Umbilical cord (tissue), 2 donors: ENCODE data around the gene TCIRG1. TPM values are rescaled to one million over a fixed set of nuclear protein-coding genes. Genes with fewer than 3 reads are reported as not detected.

Source experiments
- DNase-seq: peaks from one replicate; pipeline ENCODE4 v3.0.0-alpha.2; 2015; ENCODE audit warnings: low spot score
- total RNA-seq: library from RNA; depleted of rRNA; stranded (reverse); fragments of >200 nt; gene quantifications from one replicate; pipeline ENCODE4 v1.2.3, GENCODE V29; 2014; ENCODE audit warnings: low replicate concordance; ENCODE audit not compliant: insufficient read depth

TCIRG1 gene
- total RNA-seq, 1 donor from 2014 or later = 63.8 TPM

GRCh38 chr11:68051191-68052136 is 12.6 kb downstream of the TCIRG1 start:
- DNase-seq = no peak

DNA sequence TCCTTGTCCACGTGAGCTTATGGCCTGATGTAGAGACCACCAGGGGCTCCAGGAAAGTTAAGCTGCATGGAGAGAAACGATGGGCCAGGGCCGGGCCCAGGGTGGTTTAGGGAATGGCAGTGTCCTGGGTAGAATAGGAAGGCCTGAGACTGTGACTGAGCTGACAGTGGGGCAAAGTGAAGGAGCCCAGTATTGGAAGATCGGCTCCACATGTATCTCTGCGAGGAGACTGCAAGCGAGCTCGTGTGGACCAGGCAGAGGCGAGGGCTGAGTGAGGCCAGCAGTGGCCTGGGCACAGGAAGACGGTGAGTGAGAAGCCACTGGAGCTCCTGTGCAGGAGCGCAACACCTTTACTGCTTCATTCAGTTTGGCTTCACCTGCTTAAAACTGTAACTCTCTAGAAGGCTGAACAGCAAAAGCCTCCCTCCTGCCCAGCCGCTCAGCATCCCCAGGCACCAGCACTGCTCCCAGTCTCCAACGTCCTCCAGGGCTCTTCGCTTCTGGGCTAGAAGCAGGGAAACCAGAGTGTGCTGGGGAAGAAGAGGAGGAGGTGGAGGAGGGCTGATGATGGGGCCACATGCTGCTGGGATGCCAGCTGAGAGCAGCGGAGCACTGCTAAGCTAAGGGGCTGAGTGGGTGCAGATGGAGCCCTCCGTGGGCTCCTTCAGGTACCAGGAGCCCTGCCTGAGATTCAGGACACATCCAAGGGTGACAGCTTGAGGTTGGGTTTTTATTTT is 13.5 kb downstream of the TCIRG1 start:
- DNase-seq = no peak

DNA sequence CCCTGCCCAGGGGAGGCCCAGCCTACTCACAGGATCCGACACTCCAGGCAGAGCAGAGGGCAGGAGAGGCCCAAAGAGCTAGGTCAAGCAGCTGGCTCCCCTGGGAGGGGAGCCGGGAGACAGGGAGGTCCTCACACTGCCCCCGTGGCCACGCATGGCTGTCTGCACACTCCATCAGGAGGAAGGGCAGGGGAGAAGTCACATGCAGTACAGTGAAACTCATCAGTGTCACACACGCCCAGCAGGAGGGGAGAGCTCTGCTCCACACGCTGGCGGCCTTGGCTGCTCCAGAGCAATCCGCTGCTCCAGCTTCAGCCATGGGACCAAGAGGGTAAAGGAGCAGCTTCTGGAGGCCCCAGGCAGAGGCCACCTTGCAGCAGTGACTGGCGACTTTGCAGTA is 14.3 kb downstream of the TCIRG1 start:
- no peak for DNase-seq

DNA sequence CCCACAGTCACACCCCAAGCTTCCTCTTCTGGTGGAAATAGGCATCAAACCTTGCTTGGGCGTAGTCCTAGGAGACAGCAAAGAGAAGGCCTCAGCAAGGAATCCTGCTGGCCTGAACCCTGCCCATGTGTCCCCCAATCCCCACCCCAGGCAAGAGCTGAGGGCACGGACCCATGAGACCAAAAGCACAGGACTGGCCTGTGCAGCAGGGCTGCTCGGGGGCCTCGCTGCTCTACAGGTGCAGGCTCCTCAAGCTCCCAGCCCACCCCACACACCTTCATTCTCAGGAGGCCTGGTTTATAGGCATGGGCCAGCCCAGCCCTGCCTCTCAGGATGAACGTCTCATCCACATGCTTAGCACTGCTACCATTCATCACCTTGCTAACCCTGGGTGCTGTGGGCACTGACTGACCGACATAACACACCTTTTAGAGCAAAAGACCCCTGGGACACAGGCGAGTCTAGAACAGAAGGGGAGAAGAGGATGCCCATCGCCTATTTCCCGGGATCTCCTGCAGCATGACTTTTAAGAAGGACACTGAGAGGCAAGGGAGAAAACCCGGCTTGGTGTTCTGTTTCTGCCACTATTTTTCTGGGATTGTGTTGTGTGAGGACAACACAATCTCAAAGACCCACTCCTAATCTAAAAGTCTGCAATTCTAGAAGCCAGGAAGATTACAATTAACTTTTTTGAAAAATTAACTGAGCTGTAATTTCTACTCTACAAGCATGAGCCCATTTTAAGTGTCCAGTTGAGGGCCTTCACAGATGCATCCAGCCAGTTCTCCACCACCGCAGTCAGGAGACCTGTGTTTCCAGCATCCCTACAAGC is 15.4 kb downstream of the TCIRG1 start:
- no peak for DNase-seq

DNA sequence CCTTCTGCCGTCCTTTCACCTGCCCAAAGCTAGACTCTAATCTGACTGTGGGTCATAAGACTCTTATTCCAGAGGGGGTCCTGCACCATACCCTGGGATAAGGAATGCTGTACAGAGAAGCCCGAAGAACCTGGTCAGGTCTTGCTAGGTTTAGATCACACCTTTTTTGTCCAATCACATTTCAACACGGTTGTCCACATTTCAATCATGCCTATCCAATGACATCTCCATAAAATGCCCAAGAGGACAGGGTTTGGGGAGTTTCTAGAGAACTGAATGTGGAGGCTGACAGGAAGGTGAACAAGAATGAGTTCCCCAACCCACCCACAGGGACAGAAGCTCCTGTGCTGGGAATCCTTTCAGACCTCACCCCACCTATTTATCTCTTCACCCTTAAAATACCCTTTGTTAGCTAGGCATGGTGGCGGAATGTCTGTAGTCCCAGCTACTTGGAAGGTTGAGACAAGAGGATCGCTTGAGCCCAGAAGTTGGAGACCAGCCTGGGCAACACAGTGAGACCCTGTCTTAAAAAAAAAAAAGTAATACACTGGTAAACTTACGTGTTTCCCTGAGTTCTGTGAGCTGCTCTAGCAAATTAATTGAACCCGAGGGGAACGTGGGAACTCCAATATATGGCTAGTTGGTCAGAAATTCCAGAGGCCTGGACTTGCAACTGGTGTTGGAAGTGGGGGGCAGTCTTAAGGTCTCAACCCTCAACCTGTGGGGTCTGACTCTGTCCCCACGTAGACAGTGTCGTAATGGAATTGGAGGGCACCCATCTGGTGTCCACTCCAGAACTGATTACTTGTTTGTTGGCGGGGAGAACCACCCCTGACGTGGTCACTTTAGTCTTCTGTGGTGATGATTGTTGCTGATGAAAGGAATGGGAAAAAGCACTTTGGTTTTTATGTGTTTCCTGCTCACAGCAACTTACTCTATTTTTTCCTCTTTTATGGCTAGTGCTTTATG is 17.8 kb downstream of the TCIRG1 start:
- DNase-seq = no peak

GRCh38 chr11:68057807-68058206 is 19.0 kb downstream of the TCIRG1 start:
- no peak for DNase-seq

DNA sequence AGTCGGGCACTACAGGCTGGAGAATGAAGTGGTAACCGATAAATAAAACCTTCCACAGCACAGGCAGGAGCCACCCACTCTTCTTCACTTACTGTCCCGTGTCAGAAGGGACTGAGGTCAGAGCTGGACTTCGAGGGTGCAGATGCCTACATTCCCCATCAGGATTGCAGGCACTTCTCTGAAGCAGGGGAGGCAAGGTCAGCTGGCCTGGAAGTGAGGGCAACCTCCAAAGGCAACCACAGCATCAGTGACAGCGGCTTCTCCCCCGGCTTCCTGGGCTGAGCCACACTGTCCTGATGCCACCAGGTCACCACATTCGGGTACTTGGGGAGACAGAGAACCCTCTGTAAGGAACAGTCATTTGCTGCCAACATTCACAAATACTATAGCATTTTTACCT is 22.7 kb downstream of the TCIRG1 start:
- no peak for DNase-seq

DNA sequence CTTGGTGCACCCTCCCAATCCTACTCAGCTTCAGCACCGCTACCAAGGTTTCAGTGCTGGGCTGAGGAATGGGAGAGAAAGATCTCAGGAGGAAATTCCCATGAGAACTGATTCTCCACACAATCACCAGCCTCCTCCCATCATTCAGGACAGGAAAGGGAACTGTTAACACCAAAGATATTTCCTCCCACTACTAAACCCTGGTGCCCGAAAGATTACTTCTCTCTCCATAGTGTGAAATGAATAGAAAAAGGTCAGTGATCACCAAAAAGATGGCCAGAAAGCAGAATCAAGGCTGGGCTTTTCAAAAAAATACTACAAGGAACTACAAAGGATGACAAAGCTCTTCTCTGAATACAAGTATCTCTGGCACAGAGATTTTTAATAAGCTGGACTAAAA is 26.1 kb downstream of the TCIRG1 start:
- no peak for DNase-seq

DNA sequence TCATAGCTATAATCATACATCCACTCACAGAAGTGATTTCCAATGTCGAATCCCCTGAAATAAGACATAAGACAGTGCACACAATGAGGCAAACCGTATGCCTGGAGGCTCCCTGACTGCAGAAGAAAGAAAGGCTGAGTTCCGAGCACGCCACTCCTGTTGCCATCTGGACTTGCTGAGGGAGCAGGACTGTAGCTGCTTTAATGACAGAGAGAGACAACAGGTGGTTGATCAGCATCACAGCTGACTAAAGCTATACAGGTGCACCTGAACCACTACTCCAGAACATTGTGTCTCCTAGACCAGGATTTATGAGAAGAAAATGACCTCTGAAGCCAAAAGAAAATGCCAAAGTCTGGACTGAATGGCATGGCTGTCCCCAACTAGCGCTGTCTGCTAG is 27.0 kb downstream of the TCIRG1 start:
- DNase-seq = no peak

DNA sequence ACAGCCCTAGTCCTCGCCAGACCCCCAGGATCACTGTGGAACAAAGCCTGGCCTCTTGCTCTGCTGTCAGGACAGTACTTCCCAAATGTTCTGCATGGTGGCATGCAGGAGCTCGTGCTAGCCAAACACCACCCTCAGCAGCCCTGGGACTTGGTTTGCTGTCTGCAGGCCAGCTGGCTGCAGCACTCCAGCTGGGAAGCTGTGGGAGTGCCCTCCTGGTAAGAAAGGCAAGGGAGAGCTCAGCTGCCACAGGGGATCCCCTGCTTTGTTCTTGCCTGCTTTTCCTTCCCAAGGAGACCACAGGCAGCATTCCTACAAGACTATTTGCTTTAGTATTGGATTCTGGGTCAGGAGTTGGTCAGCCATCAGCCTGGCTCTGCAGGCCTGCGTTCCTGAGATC is 27.9 kb downstream of the TCIRG1 start:
- no peak for DNase-seq

- no peak for DNase-seq
Measured at GRCh38 chr11:68067991-68068390, 29.2 kb downstream of the TCIRG1 start.

DNA sequence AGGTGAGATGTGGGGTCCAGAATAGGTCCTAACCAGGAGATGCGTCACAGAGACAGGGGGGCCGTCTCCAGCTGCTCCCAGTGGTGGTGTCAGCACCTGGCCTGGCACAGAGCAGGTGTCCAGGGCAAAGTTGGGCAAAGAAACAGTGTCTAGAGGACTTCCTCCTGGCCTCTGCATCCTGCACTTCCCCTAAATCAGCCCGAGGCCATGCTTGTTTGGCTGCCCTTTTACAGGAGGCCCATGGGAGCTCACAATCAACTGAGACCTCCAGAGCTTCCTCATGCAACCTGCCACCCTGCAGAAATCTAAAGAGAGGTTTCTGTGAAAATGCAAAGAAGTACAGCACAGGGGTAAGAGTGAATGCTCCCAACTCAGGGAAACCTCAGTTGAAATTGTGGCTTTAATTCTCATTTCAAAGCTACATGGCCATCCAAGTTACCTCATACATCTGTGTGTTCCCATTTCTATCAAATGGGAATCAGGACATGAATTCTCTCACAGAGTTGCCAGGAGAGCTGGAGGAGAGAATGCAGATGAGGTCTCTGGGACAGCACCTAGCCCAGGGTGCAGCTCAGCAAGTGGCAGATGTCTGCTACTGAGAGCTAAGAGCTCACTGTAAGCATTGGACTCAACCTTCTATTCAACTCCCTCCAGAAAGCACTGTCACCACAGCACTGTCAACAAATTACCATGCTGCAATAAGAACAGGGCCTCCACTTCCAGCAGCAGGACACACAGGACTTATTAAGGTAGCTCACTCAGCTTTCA is 32.6 kb downstream of the TCIRG1 start:
- DNase-seq = no peak

- DNase-seq = no peak
Measured at GRCh38 chr11:68074584-68075352, 35.9 kb downstream of the TCIRG1 start.

- DNase-seq = no peak
Measured at GRCh38 chr11:68076371-68077042, 37.7 kb downstream of the TCIRG1 start.

- peak; percentile 10 for DNase-seq
Measured at GRCh38 chr11:68077617-68078582, 39.1 kb downstream of the TCIRG1 start.

GRCh38 chr11:68080860-68081259 is 42.0 kb downstream of the TCIRG1 start:
- DNase-seq = no peak

GRCh38 chr11:68081691-68082090 is 42.9 kb downstream of the TCIRG1 start:
- no peak for DNase-seq
